Measurements from ENCODE around the gene EPHA3.

Gene EPHA3

DNA sequence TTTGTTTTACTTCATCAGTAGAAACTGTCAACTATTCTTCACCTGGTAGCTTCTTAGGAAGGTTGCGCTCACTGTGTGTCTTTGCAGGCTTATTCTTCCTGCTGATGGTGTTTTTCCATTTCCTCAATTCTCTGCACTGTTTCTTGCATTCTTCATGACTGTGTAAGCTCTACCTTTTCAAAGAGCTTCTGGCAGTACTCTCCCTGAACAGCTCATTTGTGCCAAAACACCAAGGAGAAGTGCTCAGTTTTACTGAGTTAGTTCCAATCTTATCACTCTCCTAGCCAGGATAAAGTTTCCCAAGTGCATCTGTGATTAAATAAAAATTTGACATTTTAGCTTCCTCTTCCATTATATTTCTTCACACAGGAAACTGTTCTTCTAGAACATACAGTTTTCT, 339.8 kb downstream of the EPHA3 start:
- no peak for DNase-seq (ENCODE audit: low spot score)

DNA sequence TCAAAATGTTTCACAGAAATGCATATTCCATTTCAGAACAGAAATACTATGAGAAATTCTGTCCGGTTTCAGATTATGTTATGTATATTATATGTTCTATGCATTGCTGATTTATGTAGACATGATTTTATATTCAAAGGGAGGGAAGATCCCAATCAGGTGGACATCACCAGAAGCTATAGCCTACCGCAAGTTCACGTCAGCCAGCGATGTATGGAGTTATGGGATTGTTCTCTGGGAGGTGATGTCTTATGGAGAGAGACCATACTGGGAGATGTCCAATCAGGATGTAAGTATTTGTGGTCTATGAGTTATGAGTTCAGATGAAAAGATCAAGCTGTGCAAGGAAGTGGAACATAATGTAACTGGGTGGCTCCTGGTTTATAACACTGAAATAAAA, 341.7 kb downstream of the EPHA3 start:
- no peak for DNase-seq (ENCODE audit: low spot score)

DNA sequence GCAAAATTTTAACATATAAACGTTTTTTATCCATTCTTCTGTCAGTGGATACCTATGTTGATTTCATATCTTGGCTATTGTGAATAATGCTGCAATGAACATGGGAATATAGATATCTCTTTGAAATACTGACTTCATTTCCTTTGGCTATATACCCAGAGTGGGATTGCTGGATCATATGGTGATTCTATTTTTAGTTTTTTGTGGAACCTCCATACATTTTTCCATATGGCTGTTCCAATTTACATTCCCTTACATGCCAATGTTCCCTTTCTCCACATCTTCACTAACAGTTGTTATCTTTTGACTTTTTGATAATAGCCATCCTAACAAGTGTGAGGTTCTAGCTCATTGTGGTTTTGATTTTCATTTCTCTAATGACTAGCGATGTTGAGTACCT, 344.6 kb downstream of the EPHA3 start:
- DNase-seq (ENCODE audit: low spot score): no peak

DNA sequence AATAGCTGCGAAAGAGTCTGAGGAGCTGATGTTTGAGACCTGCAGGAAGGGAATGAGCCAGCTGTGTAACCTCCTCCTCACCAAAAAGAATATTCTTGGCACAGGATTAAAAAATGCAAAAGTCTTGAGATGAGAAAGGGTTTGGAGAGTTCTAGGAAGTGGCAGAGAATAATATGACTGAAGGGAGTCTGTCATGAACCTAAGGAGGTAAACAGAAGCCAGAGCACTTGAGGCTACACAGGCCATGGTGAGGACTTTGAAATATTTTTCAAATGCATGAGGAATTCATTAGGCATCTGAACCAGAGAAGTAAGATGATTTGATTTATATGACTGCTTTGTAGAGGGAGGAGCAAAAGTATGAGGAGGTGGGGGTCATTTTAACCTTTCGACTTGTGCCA, 347.8 kb downstream of the EPHA3 start:
- no peak for DNase-seq (ENCODE audit: low spot score)

- no peak for DNase-seq (ENCODE audit: low spot score)
These were observed 360.5 kb downstream of the EPHA3 start for GRCh38 chr3:89467898-89468363.

DNA sequence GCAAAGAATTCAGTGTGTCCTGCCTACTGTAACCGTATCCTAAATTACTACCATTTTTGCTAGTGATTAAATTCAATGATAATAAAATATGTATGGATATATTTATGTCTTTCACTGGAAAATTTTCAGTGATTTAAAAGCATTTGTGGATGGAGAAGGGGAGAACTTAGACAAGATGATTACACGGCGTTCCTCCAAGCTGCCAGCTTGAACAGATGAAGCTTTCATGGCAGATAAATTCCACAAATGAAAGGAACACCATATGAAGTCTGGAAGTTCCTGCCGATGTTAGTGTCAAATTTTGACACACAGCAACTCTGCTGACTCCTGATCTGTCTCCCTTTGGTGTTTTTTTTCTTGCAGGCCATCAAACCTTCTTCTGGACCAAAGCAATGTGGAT, 364.7 kb downstream of the EPHA3 start:
- no peak for DNase-seq (ENCODE audit: low spot score)

DNA sequence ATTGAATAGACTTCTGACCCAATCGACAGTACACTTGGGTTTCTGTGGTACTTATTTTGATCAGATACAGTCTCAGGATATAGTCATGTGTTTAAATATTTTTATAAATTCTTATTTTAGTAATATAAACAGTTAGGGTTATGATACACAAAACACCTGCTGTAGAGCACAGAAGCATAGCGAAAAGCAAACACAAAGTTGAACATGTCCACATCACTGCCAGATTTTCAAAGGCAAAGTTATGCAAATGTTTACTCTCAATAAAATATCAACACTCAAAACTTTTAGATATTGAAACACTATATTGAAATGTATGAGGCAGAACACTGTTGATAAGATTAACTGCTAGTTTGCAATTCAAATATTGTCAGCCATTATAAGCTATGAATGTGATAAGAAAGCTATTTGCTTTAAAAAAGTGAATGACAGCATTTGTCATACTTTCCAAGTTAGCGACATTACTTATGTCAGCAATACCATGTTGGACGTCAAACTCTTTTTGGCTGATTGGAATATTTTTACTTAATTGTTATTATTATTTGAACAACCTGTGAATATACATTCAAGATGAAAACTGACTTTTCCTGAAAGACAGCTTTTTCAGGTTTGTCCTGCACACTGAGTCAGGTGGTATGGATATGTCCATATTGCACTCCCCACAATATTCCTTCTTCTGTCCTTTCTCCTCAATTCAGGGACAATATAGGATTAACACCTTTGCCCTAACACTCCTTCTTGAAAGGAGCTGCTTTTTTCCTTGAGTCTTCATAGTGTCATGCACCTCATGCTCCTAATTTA, 367.1 kb downstream of the EPHA3 start:
- no peak for DNase-seq (ENCODE audit: low spot score)

DNA sequence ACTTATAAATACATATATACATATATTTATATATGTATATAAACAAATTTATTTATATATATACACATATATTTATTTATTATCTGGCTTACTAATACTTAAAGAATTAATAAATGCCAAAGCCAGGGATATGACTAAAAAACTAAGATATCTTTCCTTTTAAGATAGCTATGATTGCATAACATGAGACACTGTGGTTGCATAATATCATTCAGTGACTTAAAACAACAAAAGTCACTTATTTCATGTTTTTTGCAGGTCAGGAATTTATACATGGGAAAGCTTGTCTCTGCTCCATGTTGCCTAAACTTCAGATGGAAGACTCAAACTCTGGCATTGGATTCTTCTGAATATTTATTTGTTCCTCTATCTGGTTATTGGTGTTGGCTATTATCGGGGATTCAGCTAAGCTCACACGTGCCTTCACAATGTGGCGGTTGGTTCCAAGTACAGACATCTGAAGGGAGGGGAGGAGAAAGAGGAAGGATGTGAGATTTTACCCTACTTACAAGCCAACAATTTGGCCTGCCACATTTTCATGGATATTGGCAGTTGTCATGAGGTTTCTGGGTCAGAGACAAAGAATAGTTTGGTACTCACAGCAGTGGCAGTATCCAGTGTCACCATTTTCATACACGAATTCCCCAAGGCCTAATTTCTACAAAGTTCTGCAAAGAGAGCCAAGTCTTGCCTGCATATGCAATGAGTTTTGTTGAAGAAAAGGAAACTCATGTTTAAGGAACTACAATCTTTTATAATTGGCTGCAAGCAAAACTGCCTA, 381.6 kb downstream of the EPHA3 start:
- no peak for DNase-seq (ENCODE audit: low spot score)

DNA sequence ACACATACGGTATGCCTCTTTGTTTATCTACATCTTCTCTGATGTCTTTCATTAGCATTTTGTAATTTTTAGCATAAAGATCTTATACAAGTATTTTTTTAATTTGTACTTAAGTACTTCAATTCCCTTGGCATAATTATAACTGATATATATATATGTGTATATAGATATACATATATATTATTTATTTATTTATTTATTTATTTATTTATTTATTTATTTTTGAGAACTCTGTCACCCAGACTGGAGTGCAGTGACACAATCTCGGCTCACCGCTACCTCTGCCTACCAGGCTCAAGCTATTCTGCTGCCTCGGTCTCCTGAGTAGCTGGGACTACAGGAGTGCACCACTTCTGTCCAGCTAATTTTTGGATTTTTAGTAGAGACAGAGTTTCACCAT, 382.7 kb downstream of the EPHA3 start:
- no peak for DNase-seq (ENCODE audit: low spot score)

GRCh38 chr3:89494734-89495133, 387.3 kb downstream of the EPHA3 start:
- DNase-seq (ENCODE audit: low spot score): no peak

DNA sequence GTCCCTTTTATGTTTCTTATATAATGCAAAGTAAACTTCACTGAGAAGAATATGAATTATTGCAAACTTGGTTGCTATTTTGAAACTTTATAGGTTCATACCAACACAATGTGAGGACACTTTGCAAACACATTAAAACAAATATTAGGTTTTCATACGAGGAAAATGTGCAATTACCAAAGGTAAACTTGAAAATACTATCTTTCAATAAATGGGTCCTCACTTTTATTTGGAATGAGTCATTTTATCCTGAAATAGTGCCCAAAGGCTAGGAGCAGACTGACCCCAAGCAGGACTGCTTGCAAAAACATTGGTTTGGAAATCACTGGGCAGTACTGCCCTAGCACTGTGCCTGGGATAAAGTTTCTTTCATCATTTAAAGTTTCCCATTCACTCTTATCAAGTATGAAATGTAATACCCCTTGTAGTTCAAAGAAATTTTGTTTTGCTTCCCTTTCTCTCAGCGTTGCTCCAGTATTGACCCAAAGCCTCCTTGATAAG, 396.5 kb downstream of the EPHA3 start:
- no peak for DNase-seq (ENCODE audit: low spot score)

DNA sequence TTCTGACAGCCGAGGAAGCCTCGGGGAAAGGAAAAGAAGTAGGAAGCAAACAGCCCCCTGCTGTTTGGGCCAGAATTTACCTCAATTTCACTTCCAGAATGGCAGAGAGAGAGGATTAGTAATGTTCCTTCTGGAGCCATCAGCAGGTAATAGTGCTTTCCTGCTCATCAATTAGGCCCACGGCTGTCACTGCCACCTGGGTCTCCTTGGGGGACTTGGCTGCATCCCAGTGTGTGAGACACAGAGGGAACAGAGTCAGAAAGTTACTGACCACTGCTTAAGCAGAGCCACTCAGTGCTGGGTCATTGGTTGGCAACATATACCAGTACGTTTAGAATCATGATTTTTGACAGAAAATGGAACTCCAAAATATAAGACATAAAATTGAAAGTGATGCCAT, 397.0 kb downstream of the EPHA3 start:
- no peak for DNase-seq (ENCODE audit: low spot score)

GRCh38 chr3:89506462-89507103, 399.2 kb downstream of the EPHA3 start:
- DNase-seq (ENCODE audit: low spot score): no peak

- DNase-seq (ENCODE audit: low spot score): no peak
These were observed 413.9 kb downstream of the EPHA3 start for GRCh38 chr3:89521328-89521727.

DNA sequence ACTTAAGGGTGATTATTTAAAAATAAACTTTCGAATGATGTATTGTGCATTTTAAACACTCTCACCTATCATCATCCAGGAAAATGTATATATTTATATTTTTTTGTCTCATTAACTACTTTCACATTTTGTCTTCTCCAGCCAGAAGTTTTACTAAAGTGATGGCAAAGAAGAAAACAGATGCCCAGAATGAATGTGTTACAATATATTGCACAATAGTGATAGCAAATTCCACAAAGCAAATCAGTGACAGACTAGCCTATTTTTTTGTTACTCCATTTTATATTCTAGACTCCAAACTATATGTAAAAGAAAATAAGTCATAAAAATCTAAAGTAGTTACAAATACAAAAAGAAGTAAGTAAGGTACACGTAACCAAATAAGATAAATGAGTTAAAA, 414.7 kb downstream of the EPHA3 start:
- DNase-seq (ENCODE audit: low spot score): no peak

DNA sequence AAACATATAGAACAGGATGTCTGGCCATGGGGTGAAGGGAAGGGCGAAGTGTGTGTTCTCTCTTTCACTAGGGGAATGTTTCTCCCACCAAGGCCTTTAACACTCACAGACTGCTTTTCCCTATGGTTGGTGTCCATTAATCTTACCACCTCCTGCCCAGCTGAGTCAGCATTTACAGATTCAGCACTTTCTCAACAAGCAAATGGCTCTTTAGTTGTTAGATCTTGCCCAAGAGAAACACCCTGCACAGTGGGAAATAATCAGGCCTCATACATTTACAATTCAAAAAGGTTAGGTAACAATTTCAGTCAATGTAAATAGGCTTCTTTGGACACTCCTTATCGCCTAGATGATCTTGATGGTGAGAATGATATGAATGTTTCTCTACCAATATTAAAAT, 418.2 kb downstream of the EPHA3 start:
- DNase-seq (ENCODE audit: low spot score): no peak

- DNase-seq (ENCODE audit: low spot score): no peak
These were observed 420.4 kb downstream of the EPHA3 start for GRCh38 chr3:89527736-89528305.
